Endothelial cell of umbilical vein (primary cell): ENCODE data around the gene UGT1A5. TPM values are rescaled to one million over a fixed set of nuclear protein-coding genes. Genes with fewer than 3 reads are reported as not detected.

Source experiments
- BruUV-seq: library from RNA; stranded (reverse); fragments of 400-500 nt; replicated peaks from 2 replicates; lab custom pipeline; 2021; lab: Mats Ljungman, UMichigan
- CTCF ChIA-PET: fragments of 300-600, 350-600 bp; sonication (Branson Sonifier 250); formaldehyde crosslinking; loops from one replicate; lab custom pipeline; 2021; ENCODE audit warnings: antibody characterized with exemption, inconsistent platforms; lab: Charles Lee
- POLR2A ChIA-PET: fragments of 300-600, 350-600 bp; sonication (Branson Sonifier 250); formaldehyde crosslinking; loops from one replicate; lab custom pipeline; 2021; ENCODE audit warnings: antibody characterized with exemption, inconsistent platforms; lab: Charles Lee
- DNase-seq: peaks from one replicate; pipeline ENCODE4 v3.0.0-alpha.2; 2011; ENCODE audit warnings: low read depth, low spot score
- FAIRE-seq: peaks from 2 replicates; lab custom pipeline; 2011; peaks lifted over from hg19 to GRCh38; lab: Jason Lieb, UNC
- H2AFZ ChIP-seq: 2 replicates; pipeline ENCODE4 v1.6.0; 2012; ENCODE audit warnings: low read depth, low read length, control low read depth, inconsistent platforms
- H3K27ac ChIP-seq: 2 replicates; pipeline ENCODE4 v1.5.1; 2011; ENCODE audit warnings: low read depth, mild to moderate bottlenecking, control low read depth, low read length, moderate library complexity; ENCODE audit not compliant: insufficient read depth
- H3K27me3 ChIP-seq, 2 experiments: 2 replicates each; pipeline versions ENCODE4 v1.6.0 to v1.6.1; 2011; ENCODE audit warnings: low read length in 2 of 2, mixed read lengths in 1 of 2; ENCODE audit not compliant: control insufficient read depth in 2 of 2, insufficient read depth in 2 of 2
- H3K36me3 ChIP-seq, 2 experiments: 2 replicates in 1 of 2; 3 replicates in 1 of 2; pipeline ENCODE4 v1.5.1; 2011; ENCODE audit warnings: low read length in 2 of 2, mild to moderate bottlenecking in 1 of 2, moderate library complexity in 1 of 2; ENCODE audit not compliant: control insufficient read depth in 2 of 2, insufficient read depth in 2 of 2; ENCODE audit errors: extremely low read depth in 1 of 2
- H3K4me1 ChIP-seq: 3 replicates; pipeline ENCODE4 v1.5.1; 2011; ENCODE audit warnings: mild to moderate bottlenecking, low read length; ENCODE audit not compliant: control insufficient read depth, insufficient read depth; ENCODE audit errors: extremely low read depth
- H3K4me2 ChIP-seq: 2 replicates; pipeline ENCODE4 v1.6.1; 2011; ENCODE audit warnings: low read length, control low read depth, mixed read lengths; ENCODE audit not compliant: insufficient read depth
- H3K4me3 ChIP-seq, 3 experiments: fragments of 200-600 bp in 1 of 3; sonication (generic), shearing (Covaris generic) in 1 of 3; replicated peaks in 1 of 3; 2 replicates each; pipeline ENCODE4 v1.5.1; 2011 to 2016; ENCODE audit warnings: control low read depth in 3 of 3, low read length in 3 of 3, mild to moderate bottlenecking in 2 of 3, inconsistent platforms in 1 of 3, low read depth in 1 of 3, moderate library complexity in 1 of 3; ENCODE audit not compliant: insufficient read depth in 1 of 3
- H3K79me2 ChIP-seq: 2 replicates; pipeline ENCODE4 v1.6.0; 2012; ENCODE audit warnings: low read length, inconsistent platforms; ENCODE audit not compliant: control insufficient read depth, insufficient read depth
- H3K9ac ChIP-seq: replicated peaks from 2 replicates; pipeline ENCODE3; 2011; ENCODE audit warnings: low read length, control low read depth; ENCODE audit not compliant: insufficient read depth; ENCODE audit errors: extremely low read depth
- H3K9me1 ChIP-seq: replicated peaks from 3 replicates; pipeline ENCODE4 v1.6.0; 2011; ENCODE audit warnings: mild to moderate bottlenecking, low read length; ENCODE audit not compliant: control insufficient read depth, insufficient read depth; ENCODE audit errors: extremely low read depth
- H3K9me3 ChIP-seq: replicated peaks from 2 replicates; pipeline ENCODE4 v1.5.1; 2012; ENCODE audit warnings: low read length, inconsistent platforms; ENCODE audit not compliant: control insufficient read depth, insufficient read depth
- H4K20me1 ChIP-seq: replicated peaks from 2 replicates; pipeline ENCODE3; 2011; ENCODE audit warnings: mild to moderate bottlenecking, low read length; ENCODE audit not compliant: control insufficient read depth, insufficient read depth; ENCODE audit errors: extremely low read depth
- EZH2 ChIP-seq: IDR thresholded peaks from 2 replicates; pipeline ENCODE4 v1.6.1; 2012; ENCODE audit warnings: borderline replicate concordance, low read depth, mild to moderate bottlenecking, moderate library complexity, low read length, inconsistent platforms; ENCODE audit not compliant: severe bottlenecking
- FOS ChIP-seq: IDR thresholded peaks from 2 replicates; pipeline ENCODE4 v1.6.1; 2011; ENCODE audit warnings: mild to moderate bottlenecking, low read length, moderate library complexity, borderline replicate concordance; ENCODE audit not compliant: insufficient read depth
- POLR2A ChIP-seq: IDR thresholded peaks from 2 replicates; pipeline ENCODE4 v1.6.1; 2012; ENCODE audit warnings: low read depth, mild to moderate bottlenecking, control low read depth, low read length
- dilution Hi-C: fragments of 300-500 bp; cut with MboI; formaldehyde crosslinking; loops from one replicate; pipeline ENCODE4 v1.15.0; 2019; ENCODE audit warnings: low sequenced_read_pairs; ENCODE audit not compliant: extremely low pct_ligation_motif_present
- intact Hi-C: fragments of 100-400 bp; cut with micrococcal nuclease; formaldehyde crosslinking; loops from one replicate; pipeline ENCODE4 v1.10.0; 2022
- polyA plus RNA-seq, 4 experiments: library from polyadenylated mRNA; depleted of rRNA in 3 of 4; stranded (reverse) in 3 of 4; unstranded in 1 of 4; fragments of >200 nt; gene quantifications; 2 replicates each; pipeline versions ENCODE4 v1.2.1 to v1.2.3, GENCODE V29; 2011 to 2012; ENCODE audit warnings: missing spikeins in 1 of 4
- total RNA-seq: library from RNA; stranded (reverse); gene quantifications from 2 replicates; pipeline ENCODE4 v1.2.3, GENCODE V29; 2021
- TF ChIP-seq, protein P1 (sequence below), 2 donors: IDR thresholded peaks; 1 replicate in 1 of 2; 2 replicates in 1 of 2; pipeline ENCODE4 v1.5.1; 2011; ENCODE audit warnings: low read length in 2 of 2, mild to moderate bottlenecking in 2 of 2, moderate library complexity in 2 of 2, control low read depth in 1 of 2, inconsistent platforms in 1 of 2, low read depth in 1 of 2; ENCODE audit not compliant: insufficient read depth in 1 of 2; ENCODE audit errors: extremely low read depth in 1 of 2

Gene UGT1A5
- total and polyA plus RNA-seq, 2 donors (not counting 3 experiments of a cell fraction or from before 2014, with no cell fraction given), result not detected

- FAIRE-seq (no peak), DNase-seq (no peak)
- POLR2A ChIA-PET, result no interaction called here
Measured at GRCh38 chr2:233802132-233802815, 89.6 kb downstream of the UGT1A5 start.

More at GRCh38 chr2:233802132-233802815, 89.6 kb downstream of the UGT1A5 start:
- CTCF ChIA-PET, result no interaction called here
- Histone ChIP-seq H3K9ac (no peak overlapping the region), H3K9me1 (no peaks in the 10 kb centered on the region), H3K4me1 (no peaks in the 10 kb centered on the region), H3K4me3 (no peak overlapping the region), H3K27me3 (no peaks in the 10 kb centered on the region), H3K27ac (no peak overlapping the region), H3K79me2 (no peaks in the 10 kb centered on the region), H2AFZ (no peak overlapping the region), H3K36me3 (no peaks in the 10 kb centered on the region), H4K20me1 (no peaks in the 10 kb centered on the region), H3K4me2 (no peak overlapping the region), H3K9me3 (no peaks in the 10 kb centered on the region)
- intact Hi-C loops, result no loop called here
- dilution Hi-C loops, result no loop called here
- BruUV-seq, result no TSS peak
- TF ChIP-seq, protein P1, sequence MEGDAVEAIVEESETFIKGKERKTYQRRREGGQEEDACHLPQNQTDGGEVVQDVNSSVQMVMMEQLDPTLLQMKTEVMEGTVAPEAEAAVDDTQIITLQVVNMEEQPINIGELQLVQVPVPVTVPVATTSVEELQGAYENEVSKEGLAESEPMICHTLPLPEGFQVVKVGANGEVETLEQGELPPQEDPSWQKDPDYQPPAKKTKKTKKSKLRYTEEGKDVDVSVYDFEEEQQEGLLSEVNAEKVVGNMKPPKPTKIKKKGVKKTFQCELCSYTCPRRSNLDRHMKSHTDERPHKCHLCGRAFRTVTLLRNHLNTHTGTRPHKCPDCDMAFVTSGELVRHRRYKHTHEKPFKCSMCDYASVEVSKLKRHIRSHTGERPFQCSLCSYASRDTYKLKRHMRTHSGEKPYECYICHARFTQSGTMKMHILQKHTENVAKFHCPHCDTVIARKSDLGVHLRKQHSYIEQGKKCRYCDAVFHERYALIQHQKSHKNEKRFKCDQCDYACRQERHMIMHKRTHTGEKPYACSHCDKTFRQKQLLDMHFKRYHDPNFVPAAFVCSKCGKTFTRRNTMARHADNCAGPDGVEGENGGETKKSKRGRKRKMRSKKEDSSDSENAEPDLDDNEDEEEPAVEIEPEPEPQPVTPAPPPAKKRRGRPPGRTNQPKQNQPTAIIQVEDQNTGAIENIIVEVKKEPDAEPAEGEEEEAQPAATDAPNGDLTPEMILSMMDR (IDR thresholded peaks at IDR 0.05; ENCODE audit: extremely low read depth in 1 of 2, insufficient read depth in 1 of 2, low read depth in 1 of 2, low read length in 2 of 2), result no peak
- TF ChIP-seq EZH2, result no peak
- no peak for TF ChIP-seq FOS
- TF ChIP-seq POLR2A, result no peak
